Measurements from ENCODE around the gene BTBD19. TPM values are rescaled to one million over a fixed set of nuclear protein-coding genes. Genes with fewer than 3 reads are reported as not detected.
A peak's percentile ranks its signal among the peaks of the same experiment; 100 is the strongest.
"Not testable (repeated sequence)": the region's sequence is repeated elsewhere in the genome, so short reads cannot be mapped to it uniquely, and the experiment has no call there.

BTBD19 gene
- polyA plus RNA-seq, 3 donors: 12.7 to 25.7 (median 12.7) TPM

DNA sequence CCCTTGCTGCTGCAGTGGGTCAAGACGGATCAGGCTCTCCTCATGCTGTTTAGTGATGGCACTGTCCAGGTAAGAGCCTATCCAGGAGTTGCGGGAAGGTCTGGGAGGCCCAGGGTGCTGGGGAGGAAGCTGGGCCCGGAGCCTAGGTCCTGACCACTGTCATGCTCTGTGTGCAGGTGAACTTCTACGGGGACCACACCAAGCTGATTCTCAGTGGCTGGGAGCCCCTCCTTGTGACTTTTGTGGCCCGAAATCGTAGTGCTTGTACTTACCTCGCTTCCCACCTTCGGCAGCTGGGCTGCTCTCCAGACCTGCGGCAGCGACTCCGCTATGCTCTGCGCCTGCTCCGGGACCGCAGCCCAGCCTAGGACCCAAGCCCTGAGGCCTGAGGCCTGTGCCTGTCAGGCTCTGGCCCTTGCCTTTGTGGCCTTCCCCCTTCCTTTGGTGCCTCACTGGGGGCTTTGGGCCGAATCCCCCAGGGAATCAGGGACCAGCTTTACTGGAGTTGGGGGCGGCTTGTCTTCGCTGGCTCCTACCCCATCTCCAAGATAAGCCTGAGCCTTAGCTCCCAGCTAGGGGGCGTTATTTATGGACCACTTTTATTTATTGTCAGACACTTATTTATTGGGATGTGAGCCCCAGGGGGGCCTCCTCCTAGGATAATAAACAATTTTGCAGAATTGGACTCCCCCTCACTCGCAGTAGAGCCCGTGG lies 2.9 kb upstream of the BTBD19 start:
- no peak for DNase-seq (ENCODE audit: extremely low read depth in 1 of 11, low read depth in 9 of 11, low spot score in 4 of 11)

DNA sequence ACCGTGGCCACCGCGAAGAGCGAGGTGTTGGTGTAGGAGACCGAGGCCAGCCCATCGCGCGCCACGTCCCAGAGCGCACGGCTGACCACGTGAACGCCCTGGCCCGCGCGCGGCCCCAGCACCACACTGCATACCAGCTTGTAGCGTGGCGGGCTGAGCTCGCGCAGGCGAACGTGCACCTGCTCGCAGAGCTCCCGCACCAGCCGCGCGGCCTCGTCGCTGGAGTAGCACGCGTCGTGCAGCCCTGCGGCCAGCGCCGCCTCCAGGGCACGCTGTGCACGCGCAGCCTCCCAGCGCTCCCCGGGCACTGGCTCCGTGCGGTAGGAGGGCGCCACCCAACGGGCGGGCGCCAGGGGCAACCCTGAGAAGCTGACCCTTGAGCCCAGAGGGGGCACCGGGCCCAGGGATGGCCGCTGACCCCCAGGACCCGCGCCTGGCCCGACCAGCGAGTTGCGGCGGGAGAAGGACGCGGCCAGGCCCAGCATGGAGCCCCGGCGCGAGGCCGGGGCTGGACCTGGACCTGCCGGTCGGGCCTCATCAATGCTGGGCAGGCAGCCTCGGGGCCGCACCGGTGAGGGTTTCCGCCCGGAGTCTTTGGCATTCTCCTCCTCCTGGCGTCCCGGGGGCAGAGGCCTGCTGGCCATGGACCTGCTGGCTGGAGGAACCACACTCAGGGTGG lies 2.2 kb upstream of the BTBD19 start:
- DNase-seq (ENCODE audit: extremely low read depth in 1 of 11, low read depth in 9 of 11, low spot score in 4 of 11): no peak

DNA sequence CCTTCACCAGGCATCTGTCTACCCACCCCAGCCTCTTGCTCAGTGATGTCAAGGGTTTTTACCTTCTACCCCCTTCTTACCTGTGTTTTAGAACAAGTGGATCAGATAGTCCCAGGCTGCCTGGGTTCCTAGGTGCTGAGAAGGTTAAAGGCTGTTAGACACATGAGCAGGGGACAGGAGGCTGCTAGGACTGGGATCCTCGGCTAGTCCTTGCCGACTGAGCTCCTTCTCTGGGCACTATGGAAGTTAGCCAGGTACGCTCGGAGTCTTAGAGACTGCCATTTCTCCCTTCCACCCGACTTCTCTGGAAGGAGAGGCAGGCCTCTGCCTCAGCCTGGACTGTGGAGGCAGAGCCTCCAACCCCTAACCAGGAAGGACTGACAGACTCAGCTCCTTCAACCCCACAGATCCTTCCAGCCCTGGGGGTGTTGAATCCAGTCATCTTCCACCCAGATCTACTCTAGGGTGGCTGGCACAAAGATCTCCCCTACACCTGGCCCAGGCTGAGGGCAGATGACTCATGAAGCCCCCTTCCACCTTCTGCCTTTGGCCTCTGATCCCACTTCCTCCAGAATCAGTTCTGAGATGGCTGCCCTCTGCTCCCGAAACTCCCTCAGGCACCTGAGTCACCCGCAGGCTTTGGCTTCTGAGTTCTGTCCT lies 1.5 kb upstream of the BTBD19 start, which contains the start of gene DYNLT4:
Gene DYNLT4, minus strand, starts transcription at position 648 of the 660 bp plus-strand sequence. CDS start 683 bp downstream, outside the sequence.
- DNase-seq (ENCODE audit: extremely low read depth in 1 of 11, low read depth in 9 of 11, low spot score in 4 of 11): no peak

DNA sequence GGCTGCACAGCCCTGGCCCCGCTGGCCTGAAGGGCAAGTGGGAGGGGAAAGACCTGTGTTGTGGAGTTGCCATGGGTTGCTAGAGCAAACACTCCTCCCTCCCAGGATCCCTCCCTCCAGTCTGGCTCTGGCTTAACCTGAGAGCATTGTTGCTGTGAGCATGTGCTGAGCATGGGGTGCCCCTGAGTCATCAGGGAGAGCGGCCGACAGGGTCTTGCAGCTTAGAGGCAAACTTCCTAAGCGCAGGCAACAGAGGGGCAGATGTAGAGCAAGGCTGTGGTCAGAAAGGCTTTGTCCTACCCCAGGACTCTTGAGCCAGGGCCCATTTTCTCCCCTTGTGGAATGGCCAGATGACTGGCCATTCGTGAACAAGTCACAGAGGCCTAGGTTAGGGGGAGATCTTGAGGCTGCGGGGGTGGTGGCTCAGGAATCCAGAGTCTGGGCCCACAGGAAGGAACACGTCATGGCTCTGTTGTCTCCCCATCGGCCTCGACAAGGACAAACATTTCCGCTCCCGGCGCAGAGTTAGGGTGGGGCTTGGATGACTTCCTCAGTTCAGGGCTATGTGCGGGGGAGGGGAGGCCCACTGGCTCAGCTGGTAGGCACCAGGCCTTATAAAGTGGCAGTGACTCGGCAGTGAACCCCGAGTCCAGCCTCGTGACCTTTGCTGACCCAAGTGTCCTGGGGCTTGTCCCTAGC lies 810 bp upstream of the BTBD19 start:
- peak in 9 of 11 donors; percentile 83 to 93 (median 89) for DNase-seq (ENCODE audit: extremely low read depth in 1 of 11, low read depth in 9 of 11, low spot score in 4 of 11)

DNA sequence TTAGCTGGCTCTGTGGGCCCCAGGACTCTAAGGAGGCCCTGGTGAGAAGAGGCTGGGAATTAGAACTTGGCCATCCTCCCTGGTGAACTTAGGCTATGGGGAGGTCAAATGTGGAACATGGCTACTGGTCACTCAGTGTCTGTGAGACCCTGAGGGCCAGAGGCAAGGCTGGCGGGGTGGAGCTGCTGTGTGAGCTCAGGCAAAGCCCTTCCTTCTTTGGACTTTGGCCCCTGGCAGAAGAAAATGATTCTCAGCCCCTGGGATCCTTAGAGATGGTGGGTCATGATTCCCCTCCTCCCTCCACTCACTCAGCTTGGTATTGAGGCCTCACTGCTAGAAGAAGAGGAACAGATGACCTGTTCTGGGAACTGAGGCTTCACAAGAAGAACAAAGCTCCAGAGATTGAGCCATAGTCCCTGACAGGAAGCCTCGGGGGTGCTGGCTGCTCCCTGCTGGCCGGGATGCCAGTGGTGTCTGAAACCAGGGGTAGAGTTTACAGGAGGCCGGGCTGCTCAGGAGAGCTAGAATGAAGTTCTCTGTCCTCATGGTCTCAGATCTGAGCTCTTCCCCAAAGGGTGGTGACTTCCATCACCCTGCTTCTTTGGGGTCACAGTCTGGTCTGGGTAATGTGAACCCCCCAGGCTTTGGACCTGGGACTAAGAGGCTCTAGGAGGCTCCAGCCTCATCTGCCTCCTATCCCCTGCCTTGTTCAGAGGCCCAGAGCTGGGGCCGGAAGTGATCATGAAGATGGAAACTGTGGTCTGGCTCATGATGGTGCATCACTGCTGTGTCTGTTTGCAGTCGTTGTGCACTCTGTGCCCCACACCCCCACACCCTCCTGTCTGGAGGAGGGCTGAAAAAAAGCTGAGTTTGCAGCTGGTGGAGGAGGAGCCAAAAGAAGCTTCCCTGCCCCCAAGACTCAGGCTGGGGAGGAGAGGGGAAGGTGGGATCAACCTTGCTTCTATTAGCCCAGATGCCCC lies 905 bp downstream of the BTBD19 start:
- DNase-seq (ENCODE audit: extremely low read depth in 1 of 11, low read depth in 9 of 11, low spot score in 4 of 11): no peak

DNA sequence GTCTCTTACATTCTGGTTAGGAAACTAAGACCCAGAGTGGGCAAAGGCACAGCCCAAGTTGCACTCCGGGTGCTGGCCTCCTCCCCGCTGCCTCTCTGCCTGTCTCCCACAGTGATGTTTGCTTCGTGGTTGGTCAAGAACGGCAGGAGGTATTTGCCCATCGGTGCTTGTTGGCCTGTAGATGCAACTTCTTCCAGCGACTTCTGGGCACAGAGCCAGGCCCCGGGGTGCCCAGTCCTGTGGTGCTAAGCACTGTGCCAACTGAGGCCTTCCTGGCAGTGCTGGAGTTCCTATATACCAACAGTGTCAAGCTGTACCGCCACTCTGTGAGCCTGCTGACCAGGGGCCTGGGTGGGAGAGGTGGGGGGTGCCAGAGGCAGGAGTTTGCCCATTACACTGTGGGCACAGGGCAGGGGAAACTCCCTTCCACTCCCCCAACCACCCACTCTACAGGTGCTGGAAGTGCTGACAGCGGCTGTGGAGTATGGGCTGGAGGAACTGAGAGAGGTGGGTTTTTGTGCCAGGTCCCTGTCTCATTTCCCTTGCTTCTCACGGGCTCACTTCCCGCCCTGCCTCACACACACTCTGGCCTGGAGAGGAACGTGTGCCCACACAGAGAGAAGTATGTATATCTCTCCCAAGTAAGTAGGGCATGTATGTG lies 1.9 kb downstream of the BTBD19 start:
- DNase-seq (ENCODE audit: extremely low read depth in 1 of 11, low read depth in 9 of 11, low spot score in 4 of 11): no peak

DNA sequence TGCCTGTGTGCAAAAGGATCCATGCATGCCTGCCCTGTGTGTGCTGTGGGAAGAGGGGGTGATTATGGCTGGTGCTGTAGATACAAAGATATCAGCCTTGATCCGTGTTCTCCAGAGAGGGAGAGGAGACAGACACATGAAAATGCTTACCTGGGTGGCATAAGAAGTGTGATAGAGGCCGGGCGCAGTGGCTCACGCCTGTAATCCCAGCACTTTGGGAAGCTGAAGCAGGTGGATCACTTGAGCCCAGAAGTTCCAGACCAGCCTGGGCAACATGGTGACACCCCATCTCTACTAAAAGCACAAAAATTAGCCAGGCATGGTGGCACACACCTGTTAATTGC lies 2.4 kb downstream of the BTBD19 start:
- not testable (repeated sequence) for DNase-seq (ENCODE audit: extremely low read depth in 1 of 11, low read depth in 9 of 11, low spot score in 4 of 11)

DNA sequence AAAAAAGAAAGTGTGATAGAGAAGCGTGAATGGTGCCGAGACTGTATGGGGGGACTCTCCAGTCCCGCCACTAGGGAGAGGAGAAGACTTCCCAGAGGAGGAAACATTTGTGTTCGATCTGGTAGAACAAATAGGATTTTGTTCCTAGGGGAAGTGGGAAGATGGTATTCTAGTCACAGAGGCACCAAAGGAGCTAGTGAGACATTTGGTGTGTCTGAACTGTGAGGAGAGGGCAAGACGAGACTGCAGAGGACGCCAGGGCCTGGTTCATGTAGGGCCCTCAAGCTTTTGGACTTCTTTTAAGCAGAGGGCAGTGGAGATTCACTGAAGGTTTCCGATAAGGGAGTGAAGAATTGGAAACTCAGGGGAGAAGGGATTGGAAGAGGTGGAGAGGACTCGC lies 2.9 kb downstream of the BTBD19 start:
- DNase-seq (ENCODE audit: extremely low read depth in 1 of 11, low read depth in 9 of 11, low spot score in 4 of 11): no peak

DNA sequence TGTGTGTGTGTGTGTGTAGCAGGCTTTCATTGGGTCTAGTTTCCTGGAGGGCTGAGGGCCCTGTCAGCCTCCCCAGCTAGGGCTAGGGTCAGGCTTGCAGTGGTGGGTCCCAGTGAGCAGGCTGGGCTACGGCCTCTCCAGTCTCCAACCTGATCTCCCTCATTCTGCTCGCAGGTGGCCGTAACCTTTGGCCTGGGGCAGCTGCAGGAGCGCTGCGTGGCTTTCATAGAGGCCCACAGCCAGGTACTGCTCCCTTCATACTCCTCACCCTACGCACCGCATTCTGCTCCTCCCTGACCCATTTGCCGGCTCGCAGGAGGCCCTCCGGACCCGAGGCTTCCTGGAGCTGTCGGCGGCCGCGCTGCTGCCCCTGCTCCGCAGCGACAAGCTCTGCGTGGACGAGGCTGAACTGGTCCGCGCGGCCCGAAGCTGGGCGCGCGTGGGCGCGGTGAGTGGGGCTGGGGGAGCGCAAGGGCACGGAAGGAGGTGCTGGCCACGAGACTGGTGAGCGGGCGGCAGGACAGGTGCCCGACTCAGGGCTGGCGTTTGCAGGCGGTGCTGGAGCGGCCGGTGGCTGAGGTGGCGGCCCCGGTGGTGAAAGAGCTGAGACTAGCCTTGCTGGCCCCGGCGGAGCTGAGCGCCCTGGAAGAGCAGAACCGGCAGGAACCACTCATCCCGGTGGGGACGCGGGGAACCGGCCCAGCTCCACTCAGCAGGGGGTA lies 4.7 kb downstream of the BTBD19 start:
- DNase-seq (ENCODE audit: extremely low read depth in 1 of 11, low read depth in 9 of 11, low spot score in 4 of 11): peak in 1 of 11 donors; percentile 20

DNA sequence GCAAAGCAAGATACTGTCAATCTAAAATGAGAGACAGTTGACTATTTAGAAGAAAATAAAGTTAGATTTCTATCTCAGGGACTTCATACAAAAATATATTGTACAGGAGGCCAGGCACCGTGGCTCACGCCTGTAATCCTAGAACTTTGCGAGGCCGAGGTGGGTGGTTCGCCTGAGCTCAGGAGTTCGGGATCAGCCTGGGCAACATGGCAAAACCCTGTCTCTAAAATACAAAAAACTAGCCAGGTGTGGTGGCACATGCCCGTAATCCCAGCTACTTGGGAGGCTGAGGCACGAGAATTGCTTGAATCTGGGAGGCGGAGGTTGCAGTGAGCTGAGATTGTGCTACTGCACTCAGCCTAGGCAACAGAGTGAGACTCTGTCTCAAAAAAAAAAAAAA lies 7.6 kb downstream of the BTBD19 start:
- not testable (repeated sequence) for DNase-seq (ENCODE audit: extremely low read depth in 1 of 11, low read depth in 9 of 11, low spot score in 4 of 11)

DNA sequence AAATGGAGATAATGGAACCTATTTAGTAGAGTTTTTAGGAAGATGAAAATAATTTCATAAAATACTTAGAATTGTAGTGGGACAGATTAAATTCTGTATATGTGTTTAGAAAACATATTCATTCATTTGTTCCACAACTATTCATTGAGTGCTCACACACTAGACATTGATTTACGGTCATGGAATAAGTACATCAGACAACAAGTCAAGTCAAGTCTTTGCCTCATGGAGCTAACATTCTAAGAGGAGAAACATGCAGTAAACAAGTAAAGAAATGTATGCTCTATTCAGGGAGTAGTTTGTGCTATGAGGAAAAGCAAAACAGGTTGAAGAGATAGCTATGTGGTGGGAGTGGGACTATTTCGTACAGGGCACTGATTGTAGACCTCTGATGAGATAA lies 9.0 kb downstream of the BTBD19 start:
- no peak for DNase-seq (ENCODE audit: extremely low read depth in 1 of 11, low read depth in 9 of 11, low spot score in 4 of 11)

DNA sequence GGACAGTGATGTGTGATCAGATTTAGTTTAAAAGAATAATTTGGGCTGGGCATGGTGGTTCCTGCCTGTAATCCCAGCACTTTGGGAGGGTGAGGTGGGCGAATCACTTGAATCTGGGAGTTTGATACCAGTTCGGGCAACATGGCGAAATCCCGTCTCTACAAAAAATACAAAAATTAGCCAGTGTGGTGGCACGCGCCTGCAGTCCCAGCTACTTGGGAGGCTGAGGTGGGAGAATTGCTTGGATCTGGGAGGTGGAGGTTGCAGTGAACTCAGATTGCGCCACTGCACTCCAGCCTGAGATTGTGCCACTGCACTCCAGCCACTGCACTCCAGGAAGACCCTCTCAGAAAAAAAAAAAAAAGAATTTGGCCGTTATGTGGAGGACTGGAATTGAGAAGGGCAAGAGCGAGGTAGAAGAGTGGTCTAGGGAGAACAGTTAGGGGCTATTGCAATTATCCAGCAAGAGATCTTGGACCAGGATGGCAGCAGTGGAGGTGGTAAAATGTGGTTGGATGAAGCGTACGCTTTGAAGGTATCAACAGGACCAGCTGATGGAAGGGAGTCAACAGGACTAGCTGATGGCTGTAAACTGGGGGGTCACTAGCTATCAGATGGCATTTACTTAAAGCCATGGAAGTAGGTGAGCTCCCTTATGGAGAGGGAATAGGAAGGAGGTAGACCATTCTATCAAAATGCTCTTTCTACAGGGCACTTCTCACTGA lies 9.6 kb downstream of the BTBD19 start:
- no peak for DNase-seq (ENCODE audit: extremely low read depth in 1 of 11, low read depth in 9 of 11, low spot score in 4 of 11)

DNA sequence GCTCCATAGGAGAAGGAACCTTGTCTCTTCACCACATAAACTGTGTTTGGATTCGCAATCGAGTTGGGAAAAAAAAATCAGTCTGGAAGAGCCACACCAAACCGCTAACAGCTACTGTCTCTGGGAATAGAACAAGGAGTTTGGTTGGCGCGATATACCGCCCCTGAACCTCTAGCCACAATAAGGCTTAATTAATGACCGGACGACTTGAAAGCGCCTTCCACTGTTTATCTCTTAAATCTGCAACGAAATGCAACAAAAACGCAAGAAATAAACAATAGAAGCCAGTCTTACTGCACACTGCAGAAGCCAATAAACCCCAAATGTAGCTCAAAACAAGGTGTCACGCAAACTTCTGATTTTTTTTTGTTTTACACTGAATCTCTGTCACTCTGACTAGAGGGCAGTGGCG lies 10.9 kb downstream of the BTBD19 start:
- DNase-seq (ENCODE audit: extremely low read depth in 1 of 11, low read depth in 9 of 11, low spot score in 4 of 11): no peak

DNA sequence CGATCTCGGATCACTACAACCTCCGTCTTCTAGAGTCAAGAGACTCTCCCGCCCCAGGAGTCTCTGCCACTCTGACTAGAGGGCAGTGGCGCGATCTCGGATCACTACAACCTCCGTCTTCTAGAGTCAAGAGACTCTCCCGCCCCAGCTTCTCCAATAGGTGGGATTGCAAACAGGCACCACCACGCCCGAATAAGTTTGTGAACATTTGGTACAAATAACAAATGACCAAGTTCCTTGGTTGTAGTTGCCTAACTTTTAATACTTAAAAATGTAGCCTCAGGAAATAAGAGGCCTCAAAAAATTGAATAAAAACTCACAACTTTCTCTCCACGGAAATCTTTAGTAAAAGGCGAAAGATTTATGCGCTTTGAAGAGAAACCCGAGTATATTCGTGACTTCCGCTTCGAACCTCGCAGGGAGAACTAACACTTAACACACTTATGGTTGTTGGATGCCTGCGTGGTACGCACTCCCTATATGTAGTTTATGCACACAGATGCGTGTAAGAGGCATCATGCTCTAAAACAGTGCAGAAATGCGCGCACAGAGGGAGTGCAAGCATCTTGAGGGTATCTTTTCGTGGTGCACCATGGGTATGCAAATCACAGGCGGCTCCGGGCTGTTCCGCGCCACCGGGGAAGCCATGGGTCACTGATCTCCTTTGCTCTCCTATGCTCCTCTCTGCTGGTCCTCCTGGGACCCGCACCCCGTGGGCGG lies 11.4 kb downstream of the BTBD19 start:
- peak in 7 of 11 donors; percentile 67 to 84 (median 79) for DNase-seq (ENCODE audit: extremely low read depth in 1 of 11, low read depth in 9 of 11, low spot score in 4 of 11)

DNA sequence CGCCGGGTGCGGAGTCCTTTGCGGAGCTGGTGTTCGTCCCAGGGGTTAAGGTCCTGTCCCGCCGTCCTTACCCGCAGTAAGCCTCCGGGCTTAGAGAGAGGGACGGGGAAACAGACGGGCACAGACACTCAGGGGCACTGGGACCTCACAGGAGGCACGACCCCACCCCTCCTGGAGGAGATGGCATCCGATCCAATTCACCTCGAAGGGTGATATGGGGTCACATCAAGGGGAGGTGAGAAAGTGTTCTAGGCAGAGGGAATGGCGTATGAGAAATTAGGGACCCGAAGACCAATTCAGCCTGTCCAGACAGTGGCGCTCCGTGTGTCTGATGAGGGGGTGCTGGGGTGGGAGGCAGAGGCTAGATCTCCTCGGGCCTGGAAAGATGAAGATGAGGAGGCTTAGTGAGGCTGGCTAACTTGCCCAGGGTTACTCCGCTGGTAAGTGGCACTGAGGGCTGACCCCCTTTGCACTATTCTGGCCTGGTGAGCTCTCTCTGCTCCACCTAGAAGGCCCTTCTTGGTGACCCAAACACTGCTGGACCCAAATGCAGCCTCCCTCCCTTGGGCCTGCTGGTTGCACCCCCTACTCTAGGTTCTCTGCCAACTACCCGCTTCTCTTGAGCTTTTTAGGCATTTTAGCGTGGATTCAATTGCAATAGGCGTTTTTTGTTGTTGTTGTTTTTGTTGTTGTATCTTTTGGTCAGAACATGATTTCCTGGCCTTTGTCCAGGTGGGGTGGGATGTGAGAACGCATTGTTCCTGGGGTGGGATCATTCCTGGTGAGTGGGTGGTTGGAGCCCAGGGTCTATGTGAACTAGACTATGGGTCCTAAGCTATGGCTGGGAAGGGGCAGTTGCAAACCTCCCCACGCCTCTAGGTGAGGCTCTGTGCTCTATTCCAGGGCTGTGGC lies 12.3 kb downstream of the BTBD19 start:
- DNase-seq (ENCODE audit: extremely low read depth in 1 of 11, low read depth in 9 of 11, low spot score in 4 of 11): no peak
